GM20000 (cell line): ENCODE measurements around the gene SYNE1.

Experiments used
- DNase-seq: peaks from one replicate; pipeline ENCODE4 v3.0.0; 2012; ENCODE audit warnings: low spot score
- TF ChIP-seq, protein P1 (sequence below): IDR thresholded peaks from 2 replicates; pipeline ENCODE4 v1.5.1; 2012; ENCODE audit warnings: mild to moderate bottlenecking, control low read depth; ENCODE audit errors: extremely low read depth, missing control alignments

Gene SYNE1

DNA sequence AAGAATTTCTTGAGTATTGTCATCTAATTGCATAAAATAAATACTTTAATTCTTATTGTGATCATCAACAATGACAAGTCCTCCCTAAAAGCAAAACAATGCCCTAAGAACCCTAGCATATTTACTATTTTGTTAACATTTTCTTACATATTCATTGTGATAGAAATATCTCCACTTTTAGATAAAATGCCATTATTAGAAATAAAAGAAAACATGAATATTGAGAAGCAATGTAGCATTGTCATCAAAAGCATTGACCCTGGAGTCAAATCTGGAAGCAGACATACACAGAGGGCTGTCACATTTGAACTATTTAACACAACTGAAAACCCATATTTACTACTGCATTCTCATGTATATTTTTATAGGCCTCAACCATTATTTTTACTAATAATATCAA is 257.7 kb downstream of the SYNE1 start:
- TF ChIP-seq, protein P1, sequence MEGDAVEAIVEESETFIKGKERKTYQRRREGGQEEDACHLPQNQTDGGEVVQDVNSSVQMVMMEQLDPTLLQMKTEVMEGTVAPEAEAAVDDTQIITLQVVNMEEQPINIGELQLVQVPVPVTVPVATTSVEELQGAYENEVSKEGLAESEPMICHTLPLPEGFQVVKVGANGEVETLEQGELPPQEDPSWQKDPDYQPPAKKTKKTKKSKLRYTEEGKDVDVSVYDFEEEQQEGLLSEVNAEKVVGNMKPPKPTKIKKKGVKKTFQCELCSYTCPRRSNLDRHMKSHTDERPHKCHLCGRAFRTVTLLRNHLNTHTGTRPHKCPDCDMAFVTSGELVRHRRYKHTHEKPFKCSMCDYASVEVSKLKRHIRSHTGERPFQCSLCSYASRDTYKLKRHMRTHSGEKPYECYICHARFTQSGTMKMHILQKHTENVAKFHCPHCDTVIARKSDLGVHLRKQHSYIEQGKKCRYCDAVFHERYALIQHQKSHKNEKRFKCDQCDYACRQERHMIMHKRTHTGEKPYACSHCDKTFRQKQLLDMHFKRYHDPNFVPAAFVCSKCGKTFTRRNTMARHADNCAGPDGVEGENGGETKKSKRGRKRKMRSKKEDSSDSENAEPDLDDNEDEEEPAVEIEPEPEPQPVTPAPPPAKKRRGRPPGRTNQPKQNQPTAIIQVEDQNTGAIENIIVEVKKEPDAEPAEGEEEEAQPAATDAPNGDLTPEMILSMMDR, result no peak

DNA sequence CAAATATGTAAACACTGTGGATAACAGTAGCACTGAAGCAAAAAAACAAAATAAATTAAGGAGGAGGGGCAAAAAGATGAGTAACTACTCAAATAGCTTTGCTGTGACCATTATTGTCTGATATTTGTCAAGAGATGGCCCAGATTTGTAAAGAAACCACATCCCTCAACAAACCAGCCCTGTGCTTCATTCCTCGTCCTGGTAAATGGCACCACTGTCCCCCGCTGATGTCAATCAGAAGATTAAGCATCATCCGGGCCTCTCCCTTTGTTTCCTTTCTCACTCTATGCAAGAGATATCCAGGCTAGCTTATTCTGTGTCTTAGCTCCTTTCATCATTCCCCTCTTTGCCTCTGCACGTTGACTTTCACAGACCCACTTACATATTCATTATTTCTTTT is 259.0 kb downstream of the SYNE1 start:
- no peak for DNase-seq
- TF ChIP-seq, protein P1, result no peak

More for the DNA sequence above, 257.7 kb downstream of the SYNE1 start:
- DNase-seq, result no peak

DNA sequence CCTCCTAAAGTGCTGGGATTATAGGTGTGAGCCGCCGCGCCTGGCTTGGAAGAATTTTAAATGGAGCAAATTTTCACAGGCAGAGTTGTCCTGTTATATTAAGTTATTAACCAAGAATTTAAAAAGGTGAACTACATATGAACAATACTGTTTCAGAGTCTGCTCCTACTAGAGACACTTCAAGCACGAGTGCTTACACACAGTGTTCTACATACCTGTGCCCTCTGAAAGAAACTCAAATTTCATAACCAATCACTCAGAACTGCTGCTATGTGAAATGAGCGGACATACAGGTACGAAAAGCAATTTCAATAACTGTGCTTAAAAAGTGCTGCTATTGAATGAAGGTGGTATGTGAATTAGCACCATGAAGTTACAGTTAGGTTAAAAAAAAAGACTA is 262.0 kb downstream of the SYNE1 start:
- TF ChIP-seq, protein P1, result no peak
- DNase-seq, result no peak

DNA sequence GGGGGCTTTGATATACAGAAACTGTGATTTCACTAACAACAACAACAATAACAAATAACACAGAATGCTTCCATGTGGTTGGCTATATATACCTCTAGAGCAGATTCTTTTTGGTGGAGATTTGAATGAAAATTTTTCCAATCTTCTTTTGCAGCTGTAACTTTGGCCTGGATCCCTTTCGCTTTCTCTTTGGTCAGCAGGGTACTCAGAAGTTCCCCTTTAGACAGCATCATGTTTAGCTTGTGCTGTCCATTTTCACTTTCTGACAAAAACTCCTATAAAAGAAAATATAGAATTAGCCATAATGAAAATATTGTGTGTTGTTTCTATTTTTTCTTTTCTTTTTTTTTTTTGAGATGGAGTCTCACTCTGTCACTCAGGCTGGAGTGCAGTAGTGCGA is 264.2 kb downstream of the SYNE1 start:
- TF ChIP-seq, protein P1, result no peak
- no peak for DNase-seq

DNA sequence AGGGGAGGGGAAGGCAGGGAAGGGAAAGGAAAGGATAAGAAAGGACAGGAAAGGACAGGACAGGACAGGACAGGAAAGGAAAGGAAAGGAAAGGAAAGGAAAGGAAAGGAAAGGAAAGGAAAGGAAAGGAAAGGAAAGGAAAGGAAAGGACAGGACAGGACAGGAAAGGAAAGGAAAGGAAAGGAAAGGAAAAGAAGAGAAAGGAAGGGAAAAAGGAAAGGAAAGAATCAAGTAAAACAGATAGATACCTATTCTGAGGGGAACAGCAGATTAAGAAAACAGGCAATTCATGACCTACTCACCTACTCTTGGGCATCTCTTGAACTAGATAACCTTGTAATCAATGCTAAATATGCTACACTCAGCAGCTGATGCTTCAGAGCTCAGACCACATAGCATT is 265.4 kb downstream of the SYNE1 start:
- TF ChIP-seq, protein P1, result no peak
- no peak for DNase-seq

DNA sequence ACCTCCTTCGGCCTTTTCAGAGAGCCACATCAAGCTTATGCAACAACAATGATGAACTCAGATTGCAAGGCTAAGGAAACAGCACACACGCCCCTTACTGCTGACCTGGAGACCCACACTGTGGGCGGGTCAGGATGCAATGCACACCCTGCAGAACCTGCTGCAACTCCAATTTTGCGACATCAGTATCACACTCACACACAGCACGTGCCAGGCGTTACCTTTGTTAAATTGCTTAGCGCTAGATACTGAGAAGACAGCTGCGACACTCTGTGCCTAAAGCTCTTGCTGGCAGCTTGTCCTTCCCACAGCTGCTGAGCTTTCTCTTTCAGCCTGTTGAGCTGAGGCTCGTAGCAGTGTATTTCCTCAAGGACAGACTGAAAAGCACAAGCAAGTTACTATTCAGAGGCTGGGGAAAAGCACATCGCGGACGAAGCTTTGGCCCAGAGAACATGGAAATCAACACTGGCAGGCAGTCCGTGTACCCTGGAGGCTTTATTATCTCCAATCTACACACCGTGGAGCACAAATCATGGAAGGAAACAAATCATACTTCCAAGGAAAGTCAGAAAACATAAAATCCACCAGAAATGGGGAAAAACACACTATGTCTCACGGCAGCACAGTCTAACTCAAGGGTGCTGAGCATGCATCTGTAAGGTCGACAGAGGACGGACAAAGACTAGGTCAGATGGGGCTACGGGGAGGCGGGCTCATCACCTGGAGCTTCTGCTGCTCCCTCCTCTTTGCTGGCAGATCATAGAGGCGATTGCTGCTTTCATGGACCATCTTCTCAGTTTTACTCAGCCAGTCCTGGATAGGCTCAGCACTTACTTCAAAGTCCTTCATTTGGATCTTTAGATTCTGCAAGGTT is 268.2 kb downstream of the SYNE1 start:
- DNase-seq, result no peak

DNA sequence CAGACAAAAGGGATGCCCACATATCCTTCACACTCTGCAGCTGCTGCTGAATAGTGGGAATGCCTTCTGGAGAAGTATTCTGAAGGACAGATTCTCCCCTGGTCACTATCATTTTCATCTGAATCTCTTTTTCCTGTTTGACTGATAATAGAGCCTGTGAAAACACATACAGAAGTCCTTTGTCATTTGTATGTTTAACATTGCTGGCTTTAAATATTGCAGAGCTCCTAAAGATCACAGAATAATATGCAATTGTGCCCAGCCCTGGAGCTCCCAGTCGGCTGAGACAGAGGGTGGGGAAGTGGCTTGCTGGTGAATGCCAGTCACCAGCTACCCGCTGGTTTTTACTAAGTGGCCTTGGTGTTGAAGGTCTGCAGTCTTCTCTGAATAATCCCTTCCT is 272.3 kb downstream of the SYNE1 start:
- TF ChIP-seq, protein P1, result no peak
- DNase-seq, result no peak

More for the DNA sequence above, 268.2 kb downstream of the SYNE1 start:
- TF ChIP-seq, protein P1, result no peak
